HG02970 (cell line): ENCODE results near the gene ADGRD1.

ENCODE experiments used
- ATAC-seq: cut with Tn5 transposase; IDR thresholded peaks from one replicate; pipeline ENCODE4 v1.9.1; 2021; ENCODE audit warnings: mild to moderate bottlenecking, moderate library complexity, moderate number of reproducible peaks; ENCODE audit not compliant: unreplicated experiment, low FRiP score

Gene ADGRD1

DNA sequence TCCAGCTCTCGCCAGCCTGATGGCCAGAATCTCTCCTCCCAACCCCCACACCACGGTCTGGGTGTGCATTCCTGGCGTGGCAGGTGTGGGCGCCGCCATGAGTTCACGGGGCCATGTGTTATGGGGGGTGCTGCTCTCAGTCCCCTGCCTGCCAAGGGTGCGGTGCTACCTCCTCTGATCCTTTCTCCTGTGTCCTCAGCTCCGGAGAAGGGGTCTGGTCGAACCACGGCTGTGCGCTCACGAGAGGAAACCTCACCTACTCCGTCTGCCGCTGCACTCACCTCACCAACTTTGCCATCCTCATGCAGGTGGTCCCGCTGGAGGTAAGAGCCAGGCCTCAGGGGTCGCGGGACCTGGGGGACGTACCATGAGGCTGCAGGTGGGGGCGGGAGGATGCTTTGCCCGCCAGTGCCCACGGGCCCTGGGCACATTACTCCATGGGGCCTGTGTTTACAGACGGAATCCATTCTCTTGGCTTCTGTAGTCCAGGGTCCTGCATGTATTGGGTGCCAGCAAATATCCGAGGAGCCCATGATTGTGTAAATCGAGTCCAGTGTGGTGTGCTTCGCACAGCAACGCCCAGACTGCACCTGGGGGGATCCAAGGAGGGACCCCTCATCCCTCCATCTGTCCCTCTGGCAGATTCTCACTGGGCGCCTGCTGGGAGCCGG is 130.8 kb downstream of the ADGRD1 start:
- ATAC-seq: no peak

DNA sequence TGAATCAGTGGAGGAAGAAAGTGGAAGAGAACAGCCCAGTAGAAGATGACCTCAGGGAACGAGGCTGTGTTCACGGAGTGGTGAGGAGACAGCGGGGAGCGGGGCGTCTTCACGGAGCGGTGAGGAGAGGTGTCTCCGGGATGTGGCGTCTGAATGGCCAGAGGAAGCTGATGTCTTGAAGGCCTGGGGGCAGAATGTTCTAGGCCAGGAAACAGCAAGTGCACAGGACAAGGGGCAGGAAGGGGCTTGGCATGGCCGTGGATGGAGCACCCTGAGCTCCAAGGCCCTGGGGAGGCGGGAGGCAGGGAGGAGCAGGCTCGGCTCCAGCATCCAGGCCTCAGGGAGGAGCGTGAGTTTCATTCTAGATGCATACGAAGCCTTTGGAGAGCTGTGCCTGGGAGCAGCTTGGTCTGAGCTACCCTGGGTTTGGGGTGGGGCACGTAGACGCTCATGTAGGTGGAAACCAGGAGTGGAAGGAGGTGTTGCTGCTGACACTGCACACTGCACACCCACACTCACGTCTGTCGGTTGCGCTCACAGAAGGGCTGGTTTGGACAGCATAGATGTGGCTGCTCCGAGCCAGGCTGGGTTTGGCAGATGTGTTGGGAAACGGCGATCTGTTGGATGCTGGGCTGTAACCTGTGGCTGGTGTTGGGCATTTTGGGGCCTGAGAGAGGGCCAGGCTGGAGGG is 131.6 kb downstream of the ADGRD1 start:
- no peak for ATAC-seq

DNA sequence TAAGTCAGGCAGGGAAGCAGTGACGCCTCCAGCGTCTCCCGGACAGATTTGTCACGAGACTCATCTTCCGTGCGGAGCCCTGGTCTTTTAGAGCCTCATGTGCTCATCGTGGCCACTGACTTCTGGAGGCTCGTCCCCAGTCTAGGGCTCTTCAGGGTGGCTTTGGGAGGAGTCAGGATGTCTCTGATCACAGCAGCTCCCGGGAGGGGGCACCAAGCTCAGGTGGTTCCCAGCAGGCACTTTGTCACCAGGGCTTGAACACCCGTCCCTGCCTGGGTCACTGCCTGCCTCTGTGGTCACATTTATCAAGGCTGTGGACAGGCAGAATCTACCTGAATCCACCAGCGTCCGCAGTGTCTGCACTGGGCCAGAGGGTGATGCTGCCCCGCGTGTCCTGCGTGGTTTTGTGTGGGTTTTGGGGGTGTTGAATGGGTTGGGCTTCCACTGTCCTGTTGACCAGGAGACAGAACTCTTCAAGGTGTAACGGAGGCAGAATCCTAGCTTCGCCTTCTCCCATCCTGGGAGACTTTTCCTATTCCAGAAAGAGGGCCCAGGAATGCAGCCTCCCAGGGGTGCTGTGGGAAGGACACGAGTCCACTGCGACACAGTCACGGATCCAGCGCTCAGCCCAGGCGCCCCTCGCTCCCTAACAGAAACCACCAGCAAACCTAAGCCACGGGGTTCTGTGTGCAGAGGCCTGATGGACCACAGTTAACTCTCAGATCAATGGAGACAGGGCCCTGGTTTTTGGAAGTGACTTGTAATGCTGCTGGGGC is 132.3 kb downstream of the ADGRD1 start:
- no peak for ATAC-seq

DNA sequence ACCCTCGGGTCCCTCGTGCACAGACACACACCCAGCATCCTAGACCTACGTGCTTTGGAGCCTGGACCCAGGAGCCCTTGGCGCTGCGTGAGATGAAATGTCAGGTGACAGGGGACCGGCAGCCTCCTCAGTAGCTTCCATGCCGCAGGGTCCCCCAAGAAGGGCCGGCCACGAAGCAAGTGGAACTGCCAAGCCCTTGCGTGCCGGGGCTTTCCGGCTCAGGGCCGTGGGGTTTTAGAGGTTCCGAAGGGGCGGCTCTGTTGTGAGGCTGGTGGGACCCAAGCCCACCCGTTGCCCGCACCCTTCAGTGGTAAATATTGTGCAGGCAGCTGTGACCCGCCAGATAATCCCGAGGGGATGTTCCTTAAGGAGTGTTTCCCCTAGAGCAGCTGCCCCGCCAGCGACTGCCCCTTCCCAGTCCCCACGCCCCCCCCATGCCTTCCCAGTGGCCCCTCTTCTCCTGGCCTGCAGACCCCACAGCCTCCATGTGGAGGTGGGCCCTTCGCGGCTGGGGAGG is 133.7 kb downstream of the ADGRD1 start:
- ATAC-seq: no peak

DNA sequence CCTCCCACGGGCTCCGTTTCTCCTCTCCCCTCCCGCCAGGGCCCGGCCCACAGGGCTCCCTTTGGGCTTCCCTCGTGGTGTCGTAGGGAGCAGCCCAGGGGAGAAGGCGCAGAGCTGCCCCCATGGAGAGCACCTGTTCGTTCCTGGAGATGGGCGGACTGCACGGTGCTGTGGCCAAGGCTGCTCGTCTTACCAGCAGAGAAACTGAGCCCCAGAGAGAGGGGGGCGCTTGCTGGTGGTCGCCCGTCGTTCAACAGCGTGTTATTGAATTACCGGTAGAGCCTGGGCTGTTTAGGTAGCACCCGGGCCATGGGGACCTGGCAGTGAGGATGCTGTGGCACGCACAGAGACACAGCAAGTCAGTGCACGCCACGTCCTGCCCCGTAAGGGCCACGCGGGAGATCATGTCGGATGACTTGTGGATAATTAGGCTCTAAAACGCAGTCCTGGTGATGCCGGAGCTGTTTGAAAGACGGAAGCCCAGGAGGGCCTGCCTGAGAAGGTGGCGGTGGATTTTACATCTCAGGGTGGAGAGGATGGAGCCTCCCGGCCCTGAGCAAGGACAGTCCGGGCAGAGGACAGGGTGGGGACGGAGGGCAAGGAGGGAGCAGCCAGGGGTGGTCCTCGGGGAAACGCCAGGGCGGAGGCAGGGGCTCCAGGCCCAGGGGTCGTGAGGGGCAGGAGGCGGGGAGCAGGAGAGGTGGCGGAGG is 134.4 kb downstream of the ADGRD1 start:
- ATAC-seq: no peak

DNA sequence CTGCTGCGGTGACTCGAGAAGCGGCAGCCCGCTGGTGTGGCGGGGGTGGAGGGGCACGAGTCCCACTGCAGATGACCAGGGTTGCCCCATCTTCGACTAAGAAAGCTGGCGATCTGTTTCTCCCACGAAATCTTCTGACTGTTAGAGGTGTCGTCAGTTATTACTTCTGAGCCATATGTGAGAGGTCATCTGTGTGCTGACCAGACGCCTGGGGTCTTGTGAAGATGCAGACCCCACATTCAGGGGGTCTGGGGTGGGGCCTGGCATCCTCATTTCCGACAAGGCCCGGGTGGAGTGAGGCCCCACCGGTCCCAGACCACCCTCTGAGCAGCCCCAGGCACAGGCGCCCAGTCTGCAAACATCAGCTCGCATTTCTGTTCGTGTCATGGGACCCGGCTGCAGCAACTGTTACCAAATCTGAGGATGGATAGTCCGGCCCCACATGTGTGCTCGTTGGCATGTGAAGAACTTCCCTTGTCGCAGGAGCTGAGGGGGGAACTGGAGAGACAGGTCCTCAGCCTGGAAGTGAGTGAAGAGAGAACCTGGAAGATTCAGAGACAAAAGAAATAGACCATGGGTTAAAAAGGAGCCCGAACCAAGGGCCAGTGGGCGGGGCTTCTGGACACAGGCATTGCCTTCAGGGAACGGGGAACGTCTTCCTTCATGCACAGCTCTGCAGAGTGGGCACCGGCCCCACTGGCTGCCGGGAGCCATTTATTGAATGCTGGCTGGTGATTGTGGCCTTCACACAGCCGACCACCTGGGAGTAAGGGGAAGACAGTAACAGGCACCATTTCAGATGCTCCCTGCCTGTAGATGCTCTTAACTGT is 135.2 kb downstream of the ADGRD1 start:
- no peak for ATAC-seq

DNA sequence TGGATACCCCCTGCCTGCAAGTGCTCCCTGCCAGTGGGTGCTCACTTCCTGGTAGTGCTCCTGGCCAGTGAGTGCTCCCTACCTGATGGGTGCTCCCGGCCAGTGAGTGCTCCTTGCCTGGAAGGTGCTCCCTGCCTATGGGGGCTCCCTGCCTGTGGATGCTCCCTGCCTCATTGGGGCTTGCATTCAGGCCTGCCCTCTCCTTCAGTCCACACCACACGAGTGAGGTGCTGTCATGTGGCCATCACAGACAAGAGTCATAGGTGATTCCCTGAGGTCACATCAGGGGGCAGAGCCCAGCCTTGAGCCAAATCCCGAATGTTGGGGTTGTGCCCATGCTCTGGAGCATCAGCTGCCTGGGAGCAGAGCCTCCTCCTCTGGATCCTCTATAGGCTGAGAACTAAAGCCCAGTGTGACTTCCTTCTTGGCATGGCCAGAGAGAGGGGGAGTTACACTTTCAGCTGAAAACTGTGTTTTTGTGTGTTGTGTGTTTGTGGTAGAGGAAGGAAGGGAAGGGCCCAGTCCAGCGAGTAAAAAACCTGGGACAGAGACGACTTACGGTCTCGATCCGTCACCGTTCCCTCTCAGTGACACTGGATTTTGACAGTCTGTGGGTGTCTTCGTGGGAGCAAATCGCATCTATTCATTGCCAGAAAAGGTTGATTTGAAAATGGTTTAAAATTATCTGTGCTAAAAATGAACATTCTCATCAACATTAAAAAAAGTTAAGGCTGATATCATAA is 136.0 kb downstream of the ADGRD1 start:
- no peak for ATAC-seq

DNA sequence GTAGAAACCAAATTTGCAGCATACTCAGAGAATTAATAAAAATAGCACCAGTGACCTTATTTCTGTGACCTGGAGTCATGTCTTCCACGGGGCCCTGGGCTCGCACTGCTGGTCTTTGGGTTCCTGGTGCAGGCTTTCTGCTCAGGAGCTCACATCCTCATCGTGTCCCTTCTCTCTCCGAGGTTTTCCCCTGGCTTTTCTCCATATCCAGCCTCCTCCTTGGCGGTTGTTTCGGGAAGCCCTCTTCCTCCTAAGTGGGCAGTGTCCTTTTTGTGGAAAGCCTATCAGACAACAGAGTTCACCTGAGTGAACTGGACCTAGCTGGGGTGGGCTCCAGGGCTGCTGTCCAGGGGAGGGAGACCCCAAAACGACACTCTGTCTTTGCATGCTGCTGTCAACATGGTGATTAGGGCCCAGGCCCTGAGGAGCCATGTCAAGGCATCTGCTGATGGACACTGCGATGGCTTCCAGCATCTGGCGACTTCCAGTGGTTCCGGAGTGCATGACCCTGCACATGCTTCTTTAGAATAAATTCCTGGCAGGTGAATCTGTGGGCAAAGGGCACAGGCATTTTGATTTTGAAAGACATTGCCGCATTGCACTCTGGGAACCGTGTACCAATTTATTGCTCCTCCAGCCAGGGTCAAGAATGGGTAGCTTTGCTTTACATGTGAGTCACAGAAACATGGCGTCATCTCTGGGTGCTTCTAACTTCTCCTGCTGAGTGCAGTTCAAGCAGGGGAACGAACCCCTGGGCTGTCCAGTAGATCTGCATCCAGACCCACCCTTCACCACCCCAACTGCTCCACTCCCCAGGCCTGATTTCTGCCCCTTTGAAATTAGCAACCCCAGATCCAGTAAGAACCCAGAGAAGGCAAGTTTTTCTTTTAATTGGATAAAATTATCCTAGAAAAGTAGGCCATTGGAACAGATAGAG is 136.8 kb downstream of the ADGRD1 start:
- no peak for ATAC-seq

DNA sequence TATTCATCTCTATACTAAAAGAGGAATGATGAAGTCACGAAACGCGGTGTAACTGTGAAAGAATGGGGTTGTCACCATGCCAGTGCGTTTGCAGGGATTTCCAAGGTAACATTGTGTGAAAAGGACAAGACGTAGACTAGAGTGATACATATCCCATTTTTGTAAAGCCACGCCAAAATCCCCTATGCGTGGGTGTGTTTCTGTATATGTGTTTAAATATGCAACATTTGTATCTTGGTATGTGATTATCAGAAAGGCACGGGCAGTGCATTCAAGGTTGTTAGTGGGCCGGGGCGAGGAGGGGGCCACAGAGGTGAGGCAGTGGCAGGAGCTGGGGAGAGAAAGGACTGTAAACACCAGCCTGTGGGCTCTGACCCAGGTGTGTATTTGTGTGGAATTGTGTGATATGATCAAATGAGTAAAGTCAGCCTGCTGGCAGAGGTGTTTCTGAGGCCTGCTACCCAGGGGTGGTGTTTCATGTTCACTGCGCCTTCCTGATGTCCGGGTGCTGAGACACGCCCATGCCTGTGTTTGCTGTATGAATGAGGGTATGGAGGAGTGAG is 137.8 kb downstream of the ADGRD1 start:
- no peak for ATAC-seq

DNA sequence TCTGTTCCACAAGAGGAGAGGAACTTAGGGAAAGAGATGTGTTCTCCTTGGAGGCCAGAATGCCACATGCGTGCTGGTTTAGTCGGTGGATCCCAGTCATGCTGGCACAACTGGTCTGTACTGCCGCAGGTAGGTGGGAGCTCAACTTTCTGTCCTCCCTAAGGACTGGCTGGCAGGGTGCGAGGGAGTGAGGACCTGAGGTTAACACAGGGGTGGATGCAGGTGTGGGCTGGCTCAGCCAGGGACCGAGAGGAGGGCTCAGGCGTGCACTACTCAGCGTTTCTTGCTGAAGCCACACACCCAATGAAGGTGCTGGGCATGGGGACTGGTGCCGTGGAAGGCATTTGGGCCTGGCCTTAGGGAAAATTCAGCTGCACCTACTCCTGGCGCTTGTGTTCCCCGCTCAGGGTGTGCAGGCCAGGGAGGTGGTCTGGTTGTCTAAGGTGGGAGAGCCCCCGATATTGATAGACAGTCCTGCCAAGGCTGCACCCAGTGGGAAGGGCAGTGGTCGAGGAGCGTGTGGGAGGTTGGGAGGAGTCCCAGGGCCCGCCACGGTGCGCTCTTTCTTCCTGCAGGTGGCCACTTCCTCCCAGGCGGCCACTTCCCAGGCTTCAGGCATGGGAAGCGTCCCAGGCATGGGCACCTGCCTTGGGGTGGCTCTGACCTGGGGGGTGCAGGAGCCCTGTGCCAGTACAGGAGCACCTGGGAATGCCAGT is 138.4 kb downstream of the ADGRD1 start:
- no peak for ATAC-seq

DNA sequence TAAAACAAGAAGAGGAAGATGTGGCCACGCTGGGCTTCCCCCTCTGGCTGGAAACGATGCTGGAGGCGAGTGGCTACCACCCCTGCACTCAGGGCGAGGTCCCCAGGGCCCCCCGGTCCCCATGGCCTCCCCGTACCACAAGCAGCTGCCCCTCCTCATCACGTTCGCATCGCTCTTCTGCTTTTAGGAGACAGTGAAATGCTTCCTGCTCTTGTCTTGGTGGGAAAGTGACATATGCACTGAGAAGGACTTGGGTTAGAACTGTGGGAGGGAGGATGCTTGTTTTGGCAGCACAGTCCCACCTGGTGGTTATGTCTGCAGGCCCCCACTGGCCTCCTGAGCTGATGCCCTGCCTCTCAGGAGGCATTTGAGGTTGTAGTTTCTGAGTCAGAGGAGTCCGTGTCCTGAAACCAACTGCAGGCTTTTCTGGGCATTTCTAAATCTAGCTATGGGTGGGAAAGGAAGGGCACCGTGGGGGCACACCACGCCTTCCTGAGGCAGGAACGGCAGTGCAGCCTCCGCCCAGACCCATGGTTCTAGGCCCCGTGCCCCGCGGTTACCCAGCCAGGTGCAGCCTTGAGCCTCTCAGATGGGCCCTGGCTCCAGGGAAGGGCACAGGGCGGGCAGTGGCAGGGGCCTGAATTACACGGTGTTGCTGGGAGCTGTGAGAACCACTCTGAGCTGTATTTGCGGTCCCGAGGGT is 139.3 kb downstream of the ADGRD1 start:
- ATAC-seq: no peak

DNA sequence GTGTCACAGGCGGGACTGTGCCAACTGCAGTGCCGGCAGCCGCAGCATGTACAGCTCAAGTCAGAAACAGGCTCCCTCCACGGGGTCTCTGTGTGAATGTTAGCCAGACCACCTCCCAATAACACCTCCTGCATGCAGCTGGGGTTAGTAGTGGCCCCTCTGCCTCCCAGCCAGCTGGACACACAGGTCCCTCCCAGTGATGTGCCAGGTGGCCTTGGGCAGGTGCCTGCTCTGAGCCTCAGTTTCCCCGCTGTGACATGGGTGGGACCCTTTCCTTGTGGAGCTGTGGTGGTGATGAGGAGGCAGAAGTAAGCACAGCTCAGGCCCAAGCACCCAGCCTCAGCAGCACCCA is 139.9 kb downstream of the ADGRD1 start:
- no peak for ATAC-seq

DNA sequence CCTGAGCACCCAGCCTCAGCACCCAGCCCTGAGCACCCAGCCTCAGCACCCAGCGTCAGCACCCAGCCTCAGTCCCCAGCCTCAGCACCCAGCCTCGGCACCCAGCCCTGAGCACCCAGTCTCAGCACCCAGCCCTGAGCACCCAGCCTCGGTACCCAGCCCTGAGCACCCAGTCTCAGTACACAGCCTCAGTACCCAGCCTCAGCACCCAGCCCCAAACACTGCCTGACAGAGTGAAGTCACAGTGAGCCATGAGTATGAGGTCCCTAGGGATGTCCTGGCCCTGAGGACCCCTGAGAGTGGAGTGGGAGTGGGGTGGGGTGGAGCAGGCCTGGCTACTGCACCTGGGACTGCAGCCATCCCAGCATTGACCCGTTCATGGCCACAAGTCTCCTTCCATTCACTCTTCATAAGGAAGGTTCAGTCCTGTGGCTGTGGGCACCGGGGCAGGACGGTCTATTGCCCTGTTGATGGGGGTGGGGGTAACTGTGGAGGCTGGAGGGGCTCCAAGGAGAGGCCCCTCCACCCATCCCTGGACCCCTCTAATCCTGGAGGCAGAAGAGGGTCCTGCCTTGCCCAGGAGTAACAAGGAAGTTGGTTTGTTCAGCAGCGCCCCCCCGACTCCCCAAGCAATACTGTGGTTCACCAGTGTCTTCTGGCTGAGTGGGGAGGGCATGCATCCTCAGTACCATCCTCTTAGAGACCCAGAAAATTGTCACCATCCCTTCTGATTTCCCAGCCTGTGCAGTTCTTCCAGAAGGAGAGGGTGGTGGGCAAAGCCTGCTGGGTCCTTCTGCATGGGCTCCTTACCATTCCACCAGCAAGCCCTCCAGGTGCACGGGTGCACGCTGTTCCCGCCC is 140.5 kb downstream of the ADGRD1 start:
- ATAC-seq: no peak

DNA sequence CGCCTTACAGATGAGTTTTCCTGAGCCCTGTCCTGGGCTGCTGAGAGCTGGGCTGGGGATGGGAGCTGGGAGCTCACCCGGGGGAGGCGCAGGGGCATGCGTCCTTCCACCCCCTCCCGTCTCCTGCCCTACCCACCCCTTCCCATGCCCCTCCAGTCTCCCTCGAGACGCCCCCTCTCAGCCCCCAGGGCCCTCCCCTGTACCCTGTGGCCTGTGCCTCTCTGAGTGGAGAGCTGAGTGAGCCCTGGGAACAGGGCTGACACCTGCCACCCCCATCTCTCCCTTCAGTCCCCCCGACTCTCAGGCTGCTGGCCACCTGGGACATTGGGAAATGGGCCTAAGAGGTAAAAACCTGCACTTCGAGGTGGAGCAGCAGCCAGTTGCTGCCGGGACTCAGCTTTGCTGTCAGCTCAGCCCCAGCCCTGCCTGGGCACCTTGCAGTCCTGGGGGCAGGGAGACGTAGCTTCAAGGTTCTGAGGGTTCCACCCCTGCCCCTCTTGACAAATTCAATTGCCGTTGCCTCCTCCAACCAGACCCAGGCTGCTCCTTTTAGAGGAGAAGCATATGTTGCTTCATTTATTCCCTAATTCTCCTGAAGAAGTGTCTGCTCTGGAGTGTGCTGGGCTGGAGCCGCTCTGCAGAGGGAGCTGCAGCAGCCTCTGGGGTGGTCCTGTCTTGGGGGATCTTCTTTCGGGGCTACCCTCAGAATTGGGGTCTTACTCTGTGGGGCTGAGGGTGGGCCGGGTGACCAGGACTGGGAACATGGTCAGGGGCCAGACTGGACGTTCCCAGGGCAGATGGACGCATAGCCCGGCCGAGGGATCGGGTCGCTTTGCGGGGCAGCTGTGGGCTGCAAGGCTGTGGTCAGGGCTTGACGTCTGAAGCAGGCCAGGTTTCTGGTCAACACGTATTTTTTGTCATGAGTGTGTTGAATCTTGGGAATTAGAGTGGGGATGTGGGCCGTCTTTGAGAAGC is 141.4 kb downstream of the ADGRD1 start:
- no peak for ATAC-seq
